ENCODE measurements around the gene RPP38. TPM values are rescaled to one million over a fixed set of nuclear protein-coding genes. Genes with fewer than 3 reads are reported as not detected.

RPP38 gene, protein sequence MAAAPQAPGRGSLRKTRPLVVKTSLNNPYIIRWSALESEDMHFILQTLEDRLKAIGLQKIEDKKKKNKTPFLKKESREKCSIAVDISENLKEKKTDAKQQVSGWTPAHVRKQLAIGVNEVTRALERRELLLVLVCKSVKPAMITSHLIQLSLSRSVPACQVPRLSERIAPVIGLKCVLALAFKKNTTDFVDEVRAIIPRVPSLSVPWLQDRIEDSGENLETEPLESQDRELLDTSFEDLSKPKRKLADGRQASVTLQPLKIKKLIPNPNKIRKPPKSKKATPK
- total RNA-seq, result 9.4 and 11.6 TPM in 2 replicates

GRCh38 chr10:15097011-15097812 is at the start of gene RPP38:
TSS of gene RPP38 (plus strand) at chr10:15097355. CDS start at chr10:15103315, 5,960 bp downstream.

DNA sequence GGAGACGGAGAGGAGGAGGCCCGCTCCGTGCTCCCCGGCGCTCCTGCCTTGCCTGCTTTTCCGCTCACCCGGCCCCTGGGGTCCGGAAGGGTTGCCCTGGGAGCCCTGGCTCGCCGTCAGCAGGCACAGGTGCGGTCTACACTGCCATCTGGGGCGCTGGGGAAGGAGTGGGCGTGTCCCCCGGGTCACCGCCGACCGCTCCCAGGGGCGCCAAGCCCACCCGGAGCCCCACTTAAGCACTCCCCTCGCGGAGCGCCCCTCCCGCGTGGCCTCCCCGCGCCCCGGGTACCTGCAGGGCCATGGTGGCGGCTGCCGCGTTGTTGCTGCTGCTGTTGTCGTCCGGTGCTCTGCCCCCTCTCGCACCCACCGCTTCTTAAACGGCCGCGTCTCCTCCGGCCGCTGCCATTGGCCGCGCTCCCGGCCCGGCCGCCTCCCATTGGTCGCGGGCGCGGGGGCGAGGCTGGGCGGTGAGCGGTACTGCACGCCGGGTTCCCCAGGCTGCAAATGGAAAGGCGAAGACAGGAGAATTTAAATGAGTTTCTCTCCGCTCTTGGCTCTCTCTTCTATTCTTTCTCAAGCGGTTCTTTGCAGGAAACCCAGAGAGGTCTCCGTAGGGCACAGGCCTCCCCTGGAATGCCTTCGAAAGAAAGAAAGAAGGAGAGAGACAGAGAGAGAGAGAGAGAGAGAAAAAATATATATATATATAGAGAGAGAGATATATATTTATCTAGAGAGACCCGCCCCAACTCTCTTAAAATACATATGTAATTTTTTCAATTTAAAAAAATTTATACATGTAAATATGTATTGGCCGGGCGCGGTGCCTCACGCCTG is 8.5 kb upstream of the RPP38 start, which contains the start of gene ACBD7:
Gene ACBD7, minus strand, starts transcription at position 349 of the 834 bp plus-strand sequence. Its CDS starts 48 bp downstream, at position 301.

Other genes starting within 250 kb of the RPP38 start
- 17.5 and 18.2 TPM in 2 replicates for gene SUV39H2, start 218.5 kb upstream of the RPP38 start, total RNA-seq
- gene DCLRE1C, start 143.3 kb upstream of the RPP38 start, total RNA-seq, result 6.6 and 7.9 TPM in 2 replicates
- gene MEIG1, start 138.0 kb upstream of the RPP38 start, total RNA-seq, result 0.15 TPM in 1 of 2 replicates, not detected in the other
- under 0.01 TPM in 1 of 2 replicates, not detected in the other for gene OLAH, start 53.4 kb upstream of the RPP38 start, total RNA-seq
- 3.4 and 3.9 TPM in 2 replicates for gene ACBD7, start 8.6 kb upstream of the RPP38 start, total RNA-seq
- 27.6 and 33.8 TPM in 2 replicates for gene NMT2, start 71.3 kb downstream of the RPP38 start, total RNA-seq

Measured in bronchus fibroblast of lung (primary cell).